Suprapubic skin (tissue), 4 donors: ENCODE data around the gene LMOD3. TPM values are rescaled to one million over a fixed set of nuclear protein-coding genes. Genes with fewer than 3 reads are reported as not detected.

Experiments
- DNase-seq, 2 donors: peaks; one replicate each; pipeline ENCODE4 v3.0.0-alpha.2; 2019; ENCODE audit warnings: low spot score in 2 of 2
- H3K27ac ChIP-seq: fragments of 200-600 bp; sonication (generic); one replicate; pipeline ENCODE4 v1.5.1; 2019
- H3K27me3 ChIP-seq: fragments of 200-600 bp; sonication (generic); one replicate; pipeline ENCODE4 v1.5.1; 2019
- H3K36me3 ChIP-seq: fragments of 200-600 bp; sonication (generic); one replicate; pipeline ENCODE4 v1.5.1; 2019
- H3K4me1 ChIP-seq: fragments of 200-600 bp; sonication (generic); one replicate; pipeline ENCODE4 v1.5.1; 2019
- H3K4me3 ChIP-seq: fragments of 200-600 bp; sonication (generic); one replicate; pipeline ENCODE4 v1.5.1; 2019; ENCODE audit warnings: mild to moderate bottlenecking
- H3K9me3 ChIP-seq: fragments of 200-600 bp; sonication (generic); one replicate; pipeline ENCODE4 v1.5.1; 2019
- CTCF ChIP-seq, 2 donors: fragments of 200-600 bp in 1 of 2; fragments of 450-650 bp in 1 of 2; sonication (generic) in 1 of 2; IDR thresholded peaks; one replicate each; pipeline ENCODE4 v1.5.1; 2016 to 2019; ENCODE audit warnings: antibody characterized with exemption in 2 of 2, mild to moderate bottlenecking in 1 of 2, moderate library complexity in 1 of 2
- EP300 ChIP-seq: sonication (generic); formaldehyde crosslinking; IDR thresholded peaks from one replicate; pipeline ENCODE4 v1.6.1; 2017; ENCODE audit warnings: antibody characterized with exemption
- POLR2A ChIP-seq, 2 donors: fragments of 450-650 bp; IDR thresholded peaks; one replicate each; pipeline ENCODE4 v1.6.1; 2017; ENCODE audit warnings: antibody characterized with exemption in 2 of 2, mild to moderate bottlenecking in 2 of 2, moderate library complexity in 2 of 2
- POLR2AphosphoS5 ChIP-seq, 3 donors: sonication (generic); formaldehyde crosslinking; IDR thresholded peaks; one replicate each; pipeline ENCODE4 v1.6.1; 2017; ENCODE audit warnings: antibody characterized with exemption in 3 of 3
- WGBS: methylation state at CpG from one replicate; pipeline ENCODE4 v1.1.5; 2018; 5-methylcytosine and 5-hydroxymethylcytosine counted together
- total RNA-seq, 4 donors: library from RNA; depleted of rRNA; stranded (reverse); fragments of >200 nt; gene quantifications; one replicate each; pipeline ENCODE4 v1.1.0, GENCODE V29; 2016

LMOD3 gene
- total RNA-seq, 4 donors from 2014 or later = 0.40 TPM; not detected in 3

- Histone ChIP-seq H3K36me3 (no peaks in the 10 kb centered on the region), H3K9me3 (no peaks in the 10 kb centered on the region), H3K4me1 (no peaks in the 10 kb centered on the region), H3K27ac (no peak overlapping the region), H3K4me3 (no peak overlapping the region), H3K27me3 (no peaks in the 10 kb centered on the region)
- no peak for DNase-seq
- no peak for TF ChIP-seq POLR2AphosphoS5 (IDR thresholded peaks at IDR 0.05)
- no peak for TF ChIP-seq EP300
- no peak for TF ChIP-seq POLR2A (IDR thresholded peaks at IDR 0.05)
- TF ChIP-seq CTCF (IDR thresholded peaks at IDR 0.05) = no peak
Measured at GRCh38 chr3:69141313-69141712, 18.9 kb upstream of the LMOD3 start.

GRCh38 chr3:69137412-69137811 is 15.0 kb upstream of the LMOD3 start:
- H3K4me3 ChIP-seq = no peak overlapping the region
- H3K9me3 ChIP-seq = no peaks in the 10 kb centered on the region
- no peak for TF ChIP-seq CTCF (IDR thresholded peaks at IDR 0.05)
- TF ChIP-seq POLR2AphosphoS5 (IDR thresholded peaks at IDR 0.05) = no peak
- no peaks in the 10 kb centered on the region for H3K27me3 ChIP-seq
- H3K36me3 ChIP-seq = no peaks in the 10 kb centered on the region
- H3K4me1 ChIP-seq = no peaks in the 10 kb centered on the region
- no peak for DNase-seq
- H3K27ac ChIP-seq = no peak overlapping the region
- 88% methylated on average over 2 of the region's 2 CpGs for WGBS

GRCh38 chr3:69137005-69137404 is 14.6 kb upstream of the LMOD3 start:
- no peaks in the 10 kb centered on the region for H3K4me1 ChIP-seq
- DNase-seq = no peak
- H3K9me3 ChIP-seq = no peaks in the 10 kb centered on the region
- TF ChIP-seq CTCF (IDR thresholded peaks at IDR 0.05) = no peak
- no peak for TF ChIP-seq EP300
- TF ChIP-seq POLR2AphosphoS5 (IDR thresholded peaks at IDR 0.05) = no peak
- TF ChIP-seq POLR2A (IDR thresholded peaks at IDR 0.05) = no peak
- H3K27me3 ChIP-seq = no peaks in the 10 kb centered on the region
- no peak overlapping the region for H3K4me3 ChIP-seq
- H3K27ac ChIP-seq = no peak overlapping the region
- H3K36me3 ChIP-seq = no peaks in the 10 kb centered on the region

GRCh38 chr3:69130689-69131088 is 8.3 kb upstream of the LMOD3 start:
- Histone ChIP-seq H3K27me3 (no peaks in the 10 kb centered on the region), H3K27ac (no peak overlapping the region), H3K4me1 (no peaks in the 10 kb centered on the region), H3K9me3 (no peaks in the 10 kb centered on the region), H3K4me3 (no peak overlapping the region), H3K36me3 (no peaks in the 10 kb centered on the region)
- no peak for TF ChIP-seq POLR2A (IDR thresholded peaks at IDR 0.05)
- no peak for TF ChIP-seq POLR2AphosphoS5 (IDR thresholded peaks at IDR 0.05)
- no peak for TF ChIP-seq CTCF (IDR thresholded peaks at IDR 0.05)
- TF ChIP-seq EP300 = no peak
- no peak for DNase-seq

GRCh38 chr3:69129531-69129930 is 7.1 kb upstream of the LMOD3 start:
- H3K36me3 ChIP-seq = no peaks in the 10 kb centered on the region
- H3K27me3 ChIP-seq = no peaks in the 10 kb centered on the region
- WGBS = 29% methylated on average over 1 of the region's 1 CpG
- H3K27ac ChIP-seq = no peak overlapping the region
- TF ChIP-seq EP300 (no peak), CTCF (IDR thresholded peaks at IDR 0.05) (no peak), POLR2AphosphoS5 (IDR thresholded peaks at IDR 0.05) (no peak), POLR2A (IDR thresholded peaks at IDR 0.05) (no peak)
- no peaks in the 10 kb centered on the region for H3K9me3 ChIP-seq
- no peak for DNase-seq
- H3K4me1 ChIP-seq = no peaks in the 10 kb centered on the region
- H3K4me3 ChIP-seq = no peak overlapping the region
